NCI-H187 treated with DMSO at 0.1 percent for 48 hours (cell line): ENCODE measurements around the gene NDUFAF8.

Source experiments
- DNase-seq: peaks from one replicate; lab custom pipeline; 2025; lab: John Stamatoyannopoulos, UW

Gene NDUFAF8

DNA sequence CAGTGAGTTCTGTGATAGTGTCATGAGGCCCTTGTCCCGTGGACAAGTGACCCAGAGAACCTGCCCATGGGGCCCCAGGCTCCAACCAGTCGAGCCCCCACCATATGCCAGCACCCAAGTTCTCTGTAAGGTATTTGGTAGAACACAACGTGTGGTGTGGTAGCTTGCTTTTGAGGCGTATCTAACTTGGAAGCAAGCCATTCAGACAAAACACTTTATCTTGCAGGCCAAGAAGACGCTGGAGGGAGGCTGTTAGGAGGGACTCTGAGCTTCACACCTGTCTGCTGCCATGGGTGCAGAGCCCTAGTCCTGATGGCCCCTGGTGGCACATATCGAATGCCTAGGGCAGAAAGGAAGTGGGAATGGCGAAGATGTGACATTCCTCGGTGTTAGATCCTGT, 1.6 kb downstream of the NDUFAF8 start:
- DNase-seq: no peak

- DNase-seq: no peak
Measured at GRCh38 chr17:81241203-81241602, 2.1 kb downstream of the NDUFAF8 start.

DNA sequence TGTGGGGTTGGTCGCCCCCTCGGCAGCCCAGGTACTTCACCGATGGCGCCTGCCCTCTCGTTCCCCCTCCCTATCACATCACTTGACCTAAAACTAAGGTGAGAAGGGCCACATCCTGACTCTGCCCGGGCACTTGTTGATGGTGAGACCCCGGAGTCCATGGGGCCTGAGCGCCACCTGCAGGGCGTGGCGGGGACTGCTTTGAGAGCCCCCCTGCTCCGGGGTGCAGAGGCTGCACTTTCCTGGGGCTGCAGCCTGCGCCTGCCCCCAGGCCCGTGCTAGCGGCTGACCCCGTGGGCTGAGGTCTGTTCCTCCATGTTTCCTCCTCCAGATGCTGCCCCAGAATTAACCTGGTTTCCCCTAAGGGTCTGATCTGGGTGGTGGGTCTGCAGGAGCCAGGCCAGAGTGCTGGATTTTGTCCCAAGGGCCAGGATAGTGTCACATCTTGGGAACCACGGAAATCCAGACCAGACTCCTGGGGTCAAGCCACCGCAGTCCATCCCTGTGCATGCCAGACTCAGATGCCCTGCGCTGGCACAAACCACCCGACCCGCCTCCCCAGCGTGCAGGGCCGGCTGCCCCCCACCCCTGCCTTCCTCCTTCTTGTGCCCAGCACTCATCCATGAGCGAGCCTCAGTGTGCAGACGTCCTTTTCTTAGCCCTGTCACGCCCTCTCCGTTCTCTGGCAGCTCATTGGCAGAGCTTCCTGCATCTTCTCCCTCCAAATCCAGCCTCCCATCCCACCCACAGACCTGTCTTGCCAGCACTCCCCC, 2.7 kb downstream of the NDUFAF8 start:
- DNase-seq: no peak

DNA sequence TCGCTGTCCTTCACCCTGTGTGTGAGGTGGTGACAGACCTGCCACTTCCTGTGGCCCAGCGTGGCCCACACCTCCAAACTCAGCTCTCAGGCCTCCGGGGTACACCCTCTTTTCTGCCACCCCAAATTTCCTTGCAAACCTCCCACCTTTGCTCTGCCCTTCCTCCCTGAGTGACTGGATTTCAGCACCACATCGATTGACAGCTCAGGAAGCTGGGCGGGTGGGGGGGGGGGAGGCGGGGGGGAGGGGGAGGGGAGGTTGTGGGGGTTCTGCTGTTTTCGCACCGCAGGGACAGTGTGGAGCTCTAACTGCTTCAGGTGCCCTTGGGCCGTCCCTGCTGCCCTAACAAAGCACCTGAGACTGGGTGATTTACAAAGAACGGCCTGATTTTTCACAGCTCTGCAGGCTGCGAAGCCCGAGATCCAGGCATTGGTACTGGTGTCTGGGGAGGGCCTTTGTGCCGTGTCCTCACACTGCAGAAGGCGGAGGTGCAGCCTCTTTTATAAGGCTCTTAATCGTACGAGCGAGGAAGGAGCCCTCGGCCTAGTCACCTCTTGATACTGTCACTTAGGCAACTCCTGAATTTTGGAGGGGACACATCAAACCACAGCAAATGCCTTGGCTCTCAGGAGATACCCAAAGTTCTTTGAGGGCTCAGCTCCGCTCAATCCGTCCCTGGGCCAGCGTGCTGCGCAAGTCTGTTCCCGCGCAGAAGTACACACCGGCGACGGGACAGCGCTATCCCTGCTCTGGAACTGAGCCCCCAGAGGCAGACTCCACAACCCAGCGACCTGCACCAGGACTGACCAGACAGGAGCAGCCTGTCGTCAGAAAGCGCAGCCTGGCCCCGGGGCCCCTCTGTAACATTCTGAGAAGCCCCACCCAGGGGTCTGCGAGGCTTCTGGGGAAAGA, 3.6 kb downstream of the NDUFAF8 start:
- DNase-seq: no peak

DNA sequence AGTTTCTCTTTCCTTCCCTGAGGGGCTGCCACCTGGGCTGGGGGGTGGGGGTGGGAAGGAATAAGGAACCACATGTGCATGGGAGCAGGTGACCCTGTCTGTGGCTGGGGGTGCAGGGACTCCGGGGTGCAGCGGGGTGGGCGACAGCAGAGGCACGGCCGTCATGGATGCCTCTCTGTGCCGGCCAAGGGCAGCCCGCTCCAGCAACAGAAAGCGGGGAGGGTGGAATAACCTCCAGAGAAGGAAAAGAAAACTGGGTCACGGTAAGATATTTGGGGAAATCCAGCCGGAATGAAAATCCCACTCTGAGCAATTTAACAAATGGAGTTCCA, 4.2 kb downstream of the NDUFAF8 start:
- DNase-seq: no peak

GRCh38 chr17:81244358-81245023, 5.4 kb downstream of the NDUFAF8 start:
- no peak for DNase-seq

GRCh38 chr17:81245024-81245664, 6.0 kb downstream of the NDUFAF8 start:
- DNase-seq: no peak

- no peak for DNase-seq
Measured at GRCh38 chr17:81245665-81246342, 6.7 kb downstream of the NDUFAF8 start.

DNA sequence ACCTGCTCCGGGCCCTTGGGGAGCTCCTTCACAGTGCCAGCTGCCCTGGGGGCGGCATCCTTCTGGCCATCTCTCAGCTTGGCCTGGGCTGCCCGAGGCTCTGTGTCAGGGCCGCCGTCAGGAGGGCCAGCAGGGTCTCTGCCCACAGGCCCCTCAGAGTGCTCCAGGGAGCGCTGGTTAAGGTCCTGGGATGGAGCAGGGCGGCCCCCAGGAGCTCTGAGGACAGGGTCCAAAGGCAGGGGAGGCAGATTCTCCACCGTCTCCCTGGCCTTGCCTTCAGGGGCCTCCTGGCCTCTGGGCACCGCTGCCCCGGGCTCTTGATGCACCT, 7.2 kb downstream of the NDUFAF8 start:
- DNase-seq: no peak

GRCh38 chr17:81246679-81247338, 7.7 kb downstream of the NDUFAF8 start:
- no peak for DNase-seq

GRCh38 chr17:81247339-81247990, 8.3 kb downstream of the NDUFAF8 start:
- DNase-seq: no peak

- no peak for DNase-seq
Measured at GRCh38 chr17:81248649-81249048, 9.5 kb downstream of the NDUFAF8 start.

DNA sequence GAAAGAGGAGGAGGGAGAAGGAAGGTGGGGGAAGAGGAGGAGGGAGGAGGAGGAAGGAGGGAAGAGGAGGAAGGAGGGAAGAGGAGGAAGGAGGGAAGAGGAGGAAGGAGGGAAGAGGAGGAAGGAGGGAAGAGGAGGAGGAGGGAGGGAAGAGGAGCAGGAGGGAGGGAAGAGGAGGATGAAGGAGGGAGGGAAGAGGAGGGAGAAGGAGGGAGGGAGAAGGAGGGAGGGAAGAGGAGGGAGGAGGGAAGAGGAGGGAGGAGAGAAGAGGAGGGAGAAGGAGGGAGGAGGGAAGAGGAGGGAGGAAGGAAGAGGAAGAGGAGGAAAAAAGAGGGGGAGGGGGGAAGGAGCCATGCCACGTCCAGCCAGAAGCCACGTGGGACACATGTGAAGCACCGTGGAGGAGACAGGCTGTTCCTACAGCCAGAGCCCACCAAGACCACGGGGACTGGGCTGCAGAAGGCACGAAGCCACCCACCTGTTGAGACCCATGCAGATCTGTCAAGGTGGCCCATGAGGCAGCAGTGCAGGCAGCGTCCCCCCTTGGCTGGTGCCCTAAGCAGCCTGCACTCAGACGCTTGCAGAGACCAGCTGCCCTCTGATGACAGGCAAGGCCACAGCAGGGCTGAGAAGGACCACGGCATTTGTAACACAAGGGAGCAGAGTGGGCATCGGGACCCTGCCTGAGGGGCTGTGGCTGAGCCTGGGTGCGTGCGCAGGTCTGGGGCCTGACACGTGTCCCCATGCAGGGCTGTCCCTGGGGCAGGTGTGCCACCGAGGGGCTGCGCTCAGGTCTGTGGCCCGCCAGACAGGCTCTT, 10.3 kb downstream of the NDUFAF8 start:
- no peak for DNase-seq

DNA sequence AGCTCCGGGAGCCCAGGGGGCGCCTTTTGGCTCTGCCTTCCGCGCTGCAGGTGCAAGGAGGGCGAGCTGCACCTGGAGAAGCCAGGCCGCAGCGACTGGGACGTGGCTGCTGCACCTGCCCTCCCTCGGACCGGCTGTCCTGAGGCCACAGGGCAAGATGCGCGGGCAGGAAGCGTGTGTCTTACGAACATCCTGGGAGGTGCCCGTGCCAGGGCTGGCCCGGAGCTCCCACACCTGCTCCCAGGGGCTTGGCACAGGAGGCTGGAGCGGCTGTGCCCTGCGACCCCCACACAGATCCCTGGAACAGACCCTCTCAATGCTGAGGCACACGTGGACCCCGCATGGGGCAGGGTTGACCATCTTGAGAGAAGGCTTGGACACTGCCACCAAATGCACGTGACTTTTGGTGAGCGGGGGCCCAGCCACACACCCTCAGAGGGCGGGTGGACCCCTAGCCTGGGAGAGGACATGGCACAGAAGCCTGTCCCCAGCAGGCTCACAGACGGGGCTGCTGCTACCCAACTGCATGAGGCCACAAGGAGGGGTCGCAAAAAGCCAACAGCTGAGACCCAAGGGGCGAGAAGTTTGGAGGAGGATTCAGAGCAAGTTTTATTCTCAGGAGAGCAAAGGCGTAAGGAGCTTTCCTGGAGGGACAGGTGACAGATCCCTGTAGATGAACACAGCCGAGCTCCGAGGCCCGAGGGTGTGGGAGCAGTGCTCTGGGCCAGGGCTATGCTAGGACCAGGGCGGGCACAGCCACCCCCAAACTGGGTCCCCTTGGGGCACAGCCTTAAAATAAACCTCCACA, 11.4 kb downstream of the NDUFAF8 start:
- DNase-seq: no peak

GRCh38 chr17:81251094-81251708, 12.1 kb downstream of the NDUFAF8 start:
- no peak for DNase-seq

- DNase-seq: peak; percentile 89
Measured at GRCh38 chr17:81251709-81252301, 12.7 kb downstream of the NDUFAF8 start.

DNA sequence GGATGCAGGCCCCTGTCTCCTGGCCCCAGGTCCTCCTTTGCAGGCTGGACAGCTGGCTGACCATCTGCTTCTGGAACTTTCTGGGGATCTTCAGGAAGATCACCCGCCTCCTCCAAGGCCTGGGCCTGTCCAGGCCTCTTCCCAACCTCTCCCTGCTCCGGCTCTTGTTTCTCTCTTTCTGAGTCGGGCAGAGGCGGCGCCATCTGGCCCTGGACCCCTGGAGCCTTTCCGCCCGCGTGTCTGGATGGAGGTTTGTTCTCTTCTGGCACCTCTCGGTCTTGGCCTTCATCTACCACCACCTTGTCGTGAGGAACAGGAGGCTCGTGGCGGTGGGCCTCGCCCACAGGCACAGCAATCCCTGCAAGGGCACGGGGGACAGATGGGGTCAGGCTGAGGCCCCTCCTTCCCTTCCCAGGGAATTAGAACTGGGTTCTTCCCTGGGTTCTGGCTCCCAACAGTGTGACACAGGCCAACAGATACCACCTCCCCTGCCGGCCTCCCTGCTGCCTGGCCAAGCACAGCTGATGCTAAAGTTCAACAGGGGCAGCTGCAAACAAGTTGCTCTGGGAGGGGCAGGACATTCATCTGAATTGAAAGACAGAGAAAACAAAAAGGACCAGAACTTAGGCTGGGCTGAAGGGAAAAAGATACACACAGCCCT, 13.3 kb downstream of the NDUFAF8 start:
- DNase-seq: no peak

GRCh38 chr17:81252987-81253329, 13.8 kb downstream of the NDUFAF8 start:
- no peak for DNase-seq
